Kasumi-1 (cell line): ENCODE measurements around the gene CPLANE2.
A peak's percentile ranks its signal among the peaks of the same experiment; 100 is the strongest.
"Not testable (repeated sequence)": the region's sequence is repeated elsewhere in the genome, so short reads cannot be mapped to it uniquely, and the experiment has no call there.

Experiments used
- DNase-seq, 2 experiments: peaks; one replicate each; lab custom pipeline; 2025; lab: John Stamatoyannopoulos, UW

Gene CPLANE2

DNA sequence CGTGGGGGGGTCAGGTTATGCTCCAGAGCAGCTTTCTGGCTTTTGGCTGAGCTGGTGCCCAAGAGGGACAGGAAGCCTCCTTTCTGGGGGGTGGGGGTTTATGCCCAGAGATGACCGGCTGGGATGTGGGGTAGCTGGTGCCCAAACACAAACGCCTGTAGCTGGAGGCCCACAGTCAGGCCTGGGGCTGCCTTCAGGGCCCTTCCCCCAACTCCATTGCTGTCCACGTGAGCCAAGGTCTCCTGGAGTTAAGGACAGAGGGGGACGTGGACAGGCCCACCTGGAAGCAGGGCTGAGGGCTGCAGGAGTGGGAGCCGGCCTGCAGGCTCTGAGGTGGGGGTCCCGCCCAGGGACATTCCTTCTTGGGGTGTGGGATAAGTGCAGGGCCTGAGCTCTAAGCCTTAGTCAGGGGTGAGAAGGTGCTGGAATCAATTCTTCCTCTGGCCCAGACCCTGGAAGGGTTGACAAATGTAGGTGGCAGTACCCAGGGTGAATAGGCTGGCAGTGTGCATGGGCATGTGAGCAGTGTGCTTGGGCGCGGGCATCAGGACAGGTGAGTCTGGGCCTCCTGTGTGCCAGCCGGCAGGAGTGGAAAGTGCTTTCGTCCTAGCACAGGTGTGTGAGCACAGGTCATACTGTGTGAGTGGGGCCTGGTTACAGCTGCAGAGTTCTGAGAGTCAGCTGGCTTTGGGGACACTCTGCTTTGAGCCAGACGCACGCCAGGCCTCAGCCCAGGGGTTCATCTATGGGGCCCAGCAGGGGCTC, 6.8 kb downstream of the CPLANE2 start:
- DNase-seq, result no peak

- DNase-seq, result no peak
Observed at GRCh38 chr1:16226490-16227179, 10.3 kb downstream of the CPLANE2 start.

GRCh38 chr1:16226129-16226489, 10.9 kb downstream of the CPLANE2 start:
- DNase-seq, result no peak

- DNase-seq, result no peak
Observed at GRCh38 chr1:16224472-16224871, 12.5 kb downstream of the CPLANE2 start.

DNA sequence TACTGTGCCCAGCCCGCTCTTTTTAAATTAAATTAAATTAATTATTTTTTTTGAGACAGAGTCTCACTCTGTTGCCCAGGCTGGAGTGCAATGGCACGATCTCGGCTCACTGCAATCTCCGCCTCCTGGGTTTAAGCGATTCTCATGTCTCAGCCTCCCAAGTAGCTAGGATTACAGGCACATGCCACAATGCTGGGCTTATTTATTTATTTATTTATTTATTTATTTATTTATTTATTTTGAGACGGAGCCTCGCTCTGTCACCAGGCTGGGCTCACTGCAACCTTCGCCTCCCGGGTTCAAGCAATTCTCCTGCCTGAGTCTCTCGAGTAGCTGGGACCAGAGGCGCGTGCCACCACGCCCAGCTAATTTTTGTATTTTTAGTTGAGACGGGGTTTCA, 14.3 kb downstream of the CPLANE2 start:
- DNase-seq, result not testable (repeated sequence)

DNA sequence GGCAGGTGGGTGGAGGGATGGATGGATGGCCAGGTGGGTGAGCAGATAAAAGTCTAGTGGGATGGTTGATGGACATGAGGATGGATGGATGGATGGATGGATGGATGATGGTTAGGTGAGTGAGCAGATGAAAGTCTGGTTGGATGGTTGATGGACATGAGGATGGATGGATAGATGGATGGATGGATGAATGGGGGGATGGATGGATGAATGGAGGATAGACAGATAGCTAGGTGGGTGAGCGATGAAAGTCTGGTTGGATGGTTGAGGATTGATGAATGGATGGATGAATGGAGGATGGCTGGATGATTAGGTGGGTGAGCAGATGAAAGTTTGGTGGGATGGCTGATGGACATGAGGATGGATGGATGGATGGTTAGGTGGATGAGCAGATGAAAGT, 15.5 kb downstream of the CPLANE2 start:
- DNase-seq, result no peak

GRCh38 chr1:16219968-16220500, 16.9 kb downstream of the CPLANE2 start:
- no peak for DNase-seq

GRCh38 chr1:16218674-16219071, 18.3 kb downstream of the CPLANE2 start:
- DNase-seq, result no peak

GRCh38 chr1:16218014-16218673, 18.8 kb downstream of the CPLANE2 start:
- DNase-seq, result no peak

DNA sequence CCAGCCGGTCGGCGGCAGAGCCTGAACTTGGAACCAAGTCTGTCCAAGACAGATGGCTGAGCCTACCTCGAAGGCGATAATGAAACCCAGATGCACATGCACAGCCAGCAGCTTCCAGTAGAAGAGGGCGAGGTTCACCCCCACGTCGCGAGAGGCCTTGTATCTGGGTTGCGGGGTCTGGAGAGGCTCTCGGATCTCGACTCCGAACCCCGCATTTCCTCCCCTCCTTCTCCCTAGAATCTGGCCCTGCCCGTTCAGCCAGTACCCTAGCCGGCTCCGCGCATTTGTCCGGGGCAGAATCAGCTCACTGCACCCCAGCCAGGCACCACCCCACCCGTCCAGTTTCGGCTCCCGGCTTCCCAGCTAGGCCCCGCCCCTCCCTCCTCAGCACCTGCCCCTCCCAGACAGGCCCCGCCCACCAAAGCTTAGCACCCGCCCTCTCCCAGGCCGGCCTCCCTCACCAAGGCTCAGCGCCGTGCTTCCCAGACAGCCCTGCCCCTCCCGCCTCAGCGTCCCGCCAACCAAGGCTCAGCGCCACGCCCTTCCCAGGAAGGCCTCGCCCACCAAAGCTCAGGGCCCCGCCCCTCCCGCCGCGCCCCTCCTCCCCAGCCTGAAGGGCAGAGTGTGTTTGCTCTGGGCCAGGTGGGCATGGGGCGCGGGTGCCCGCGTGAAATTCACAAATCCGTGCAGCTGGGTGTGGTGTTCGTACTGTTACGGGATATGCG, 19.8 kb downstream of the CPLANE2 start:
- DNase-seq, result peak; percentile 83

GRCh38 chr1:16215882-16216753, 20.9 kb downstream of the CPLANE2 start:
- DNase-seq, result no peak

- not testable (repeated sequence) for DNase-seq
Observed at GRCh38 chr1:16215240-16215639, 21.7 kb downstream of the CPLANE2 start.

- DNase-seq, result not testable (repeated sequence)
Observed at GRCh38 chr1:16213544-16213943, 23.4 kb downstream of the CPLANE2 start.

GRCh38 chr1:16213013-16213412, 24.0 kb downstream of the CPLANE2 start:
- DNase-seq, result no peak

- no peak for DNase-seq
Observed at GRCh38 chr1:16212251-16212961, 24.6 kb downstream of the CPLANE2 start, which contains the start of gene ARHGEF19. Gene ARHGEF19, minus strand, starts transcription at chr1:16212652. Its CDS starts 3,598 bp downstream, at chr1:16209054.

DNA sequence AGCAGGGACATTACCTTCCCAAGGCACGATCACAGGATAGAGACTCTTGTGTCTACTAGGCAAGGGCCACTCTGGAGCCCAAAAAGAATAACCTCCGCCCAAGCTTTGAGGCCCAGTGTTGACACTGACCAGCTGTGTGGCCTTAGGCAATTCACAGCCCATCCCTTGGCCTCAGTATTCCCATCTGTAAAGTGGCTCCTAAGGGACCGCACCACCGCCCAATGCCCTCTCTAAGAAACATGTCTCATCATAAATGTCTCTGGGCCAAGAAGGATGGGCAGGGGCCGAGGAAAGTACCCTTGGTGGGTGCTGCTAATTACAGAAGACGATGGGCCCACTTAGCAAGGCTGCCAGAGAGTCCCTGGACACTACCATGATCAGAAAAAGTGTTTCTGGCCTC, 25.2 kb downstream of the CPLANE2 start:
- no peak for DNase-seq

DNA sequence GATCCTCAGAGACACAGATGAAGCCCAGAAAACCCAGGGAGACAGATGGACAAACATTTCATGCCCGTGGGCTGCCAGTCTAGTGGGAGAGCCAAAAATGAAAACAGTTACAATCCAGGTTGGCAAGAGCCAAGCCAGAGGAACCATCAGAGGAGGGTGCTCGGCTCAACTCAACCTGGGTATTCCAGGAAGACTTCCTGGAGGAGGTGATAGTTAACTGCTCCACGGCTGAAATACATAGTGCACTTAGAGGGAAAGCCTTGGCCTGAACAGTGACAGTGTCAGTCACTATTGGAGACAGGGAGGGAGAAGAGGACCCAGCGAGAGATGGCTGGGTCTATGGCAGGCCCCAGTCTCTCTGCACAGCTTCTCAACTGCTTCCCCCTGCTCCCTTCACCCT, 26.4 kb downstream of the CPLANE2 start:
- DNase-seq, result no peak

DNA sequence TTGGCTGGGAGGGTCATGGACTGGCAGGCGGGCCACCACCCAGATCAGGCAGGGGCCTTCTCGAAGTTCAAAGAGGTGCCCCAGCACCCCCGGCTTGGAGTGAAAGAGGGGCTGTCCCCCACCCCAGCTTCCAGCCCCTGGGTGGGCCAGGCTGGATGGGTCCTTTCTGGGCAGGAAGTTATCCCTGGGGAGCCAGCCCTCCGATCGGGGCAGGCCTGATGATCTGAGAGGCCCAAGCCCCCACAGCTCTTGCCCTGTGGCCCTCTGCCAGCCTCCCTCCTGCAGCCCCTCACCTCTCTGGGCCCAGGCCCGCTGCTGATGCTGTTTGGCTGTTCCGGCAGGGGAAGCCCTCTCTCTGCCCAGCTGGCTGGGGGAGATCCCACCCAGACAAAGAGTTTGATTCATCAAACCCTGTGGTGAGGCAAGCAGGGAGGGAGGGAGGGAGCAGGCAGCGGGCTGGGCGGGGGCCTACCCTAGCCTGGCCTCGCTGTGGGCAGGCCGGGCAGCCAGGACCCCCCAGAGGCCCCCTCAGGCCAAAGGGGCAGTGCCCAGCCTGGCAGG, 27.1 kb downstream of the CPLANE2 start:
- DNase-seq, result no peak

GRCh38 chr1:16209132-16209846, 27.7 kb downstream of the CPLANE2 start:
- DNase-seq, result no peak
